Tibial artery (tissue), 4 donors: ENCODE measurements around the gene PEX14.

ENCODE experiments used
- DNase-seq, 2 donors: peaks; one replicate each; pipeline ENCODE4 v3.0.0-alpha.2; 2019
- H3K27ac ChIP-seq, 2 donors: fragments of 200-600 bp; sonication (generic) in 1 of 2; 1 replicate in 1 of 2; 2 replicates in 1 of 2; pipeline ENCODE4 v1.5.1; 2018 to 2019; ENCODE audit warnings: mild to moderate bottlenecking in 1 of 2
- H3K27me3 ChIP-seq, 2 donors: fragments of 200-600 bp; sonication (generic) in 1 of 2; one replicate each; pipeline versions ENCODE4 v1.5.1 to v1.6.0; 2016 to 2019
- H3K36me3 ChIP-seq, 3 donors: fragments of 200-600 bp; sonication (generic) in 2 of 3; one replicate each; pipeline ENCODE4 v1.5.1; 2016 to 2019; ENCODE audit warnings: mild to moderate bottlenecking in 2 of 3
- H3K4me1 ChIP-seq, 4 donors: fragments of 200-600 bp; sonication (generic) in 2 of 4; 1 replicate in 3 of 4; 2 replicates in 1 of 4; pipeline ENCODE4 v1.5.1; 2016 to 2019
- H3K4me3 ChIP-seq, 2 donors: fragments of 200-600 bp; sonication (generic) in 1 of 2; 1 replicate in 1 of 2; 2 replicates in 1 of 2; pipeline ENCODE4 v1.5.1; 2018 to 2019; ENCODE audit warnings: mild to moderate bottlenecking in 2 of 2
- H3K9me3 ChIP-seq, 3 donors: fragments of 200-600 bp; sonication (generic) in 1 of 3; one replicate each; pipeline ENCODE4 v1.5.1; 2016 to 2019
- intact Hi-C: fragments of 100-400 bp; cut with DNase I; formaldehyde crosslinking; loops from one replicate; pipeline ENCODE4 v1.15.0; 2023; ENCODE audit warnings: low total_unique reads
- TF ChIP-seq, protein P1 (sequence below), 2 experiments: fragments of 200-600 bp in 1 of 2; fragments of 450-650 bp in 1 of 2; IDR thresholded peaks; one replicate each; pipeline ENCODE4 v1.5.1; 2017 to 2019; ENCODE audit warnings: antibody characterized with exemption in 2 of 2, mild to moderate bottlenecking in 1 of 2, moderate library complexity in 1 of 2

Gene PEX14

DNA sequence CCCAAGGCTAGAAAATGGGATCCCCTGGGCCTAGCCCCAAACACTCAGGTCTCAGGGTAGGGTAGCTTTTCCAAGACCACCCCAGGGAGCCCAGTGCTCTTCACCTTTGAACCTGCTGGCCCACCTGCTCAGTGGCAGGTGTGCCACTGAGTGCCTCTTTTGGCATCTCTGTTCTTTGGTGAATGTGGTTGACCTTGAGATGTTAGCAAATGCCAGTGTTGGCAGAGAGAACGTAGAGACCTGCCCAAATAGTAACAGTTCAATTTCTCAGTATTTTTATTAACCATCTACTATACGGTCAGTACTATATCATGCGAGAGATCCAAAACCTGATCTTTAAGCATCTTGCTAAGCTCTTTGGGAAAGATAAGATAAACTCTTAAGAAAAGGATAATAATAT, 128.2 kb downstream of the PEX14 start:
- TF ChIP-seq, protein P1, sequence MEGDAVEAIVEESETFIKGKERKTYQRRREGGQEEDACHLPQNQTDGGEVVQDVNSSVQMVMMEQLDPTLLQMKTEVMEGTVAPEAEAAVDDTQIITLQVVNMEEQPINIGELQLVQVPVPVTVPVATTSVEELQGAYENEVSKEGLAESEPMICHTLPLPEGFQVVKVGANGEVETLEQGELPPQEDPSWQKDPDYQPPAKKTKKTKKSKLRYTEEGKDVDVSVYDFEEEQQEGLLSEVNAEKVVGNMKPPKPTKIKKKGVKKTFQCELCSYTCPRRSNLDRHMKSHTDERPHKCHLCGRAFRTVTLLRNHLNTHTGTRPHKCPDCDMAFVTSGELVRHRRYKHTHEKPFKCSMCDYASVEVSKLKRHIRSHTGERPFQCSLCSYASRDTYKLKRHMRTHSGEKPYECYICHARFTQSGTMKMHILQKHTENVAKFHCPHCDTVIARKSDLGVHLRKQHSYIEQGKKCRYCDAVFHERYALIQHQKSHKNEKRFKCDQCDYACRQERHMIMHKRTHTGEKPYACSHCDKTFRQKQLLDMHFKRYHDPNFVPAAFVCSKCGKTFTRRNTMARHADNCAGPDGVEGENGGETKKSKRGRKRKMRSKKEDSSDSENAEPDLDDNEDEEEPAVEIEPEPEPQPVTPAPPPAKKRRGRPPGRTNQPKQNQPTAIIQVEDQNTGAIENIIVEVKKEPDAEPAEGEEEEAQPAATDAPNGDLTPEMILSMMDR (IDR thresholded peaks at IDR 0.05): no peak
- peaks cover 0 to 13% (median 5%) of the 10 kb centered on the region in 3 donors for H3K36me3 ChIP-seq
- H3K27ac ChIP-seq: no peak overlapping the region
- H3K27me3 ChIP-seq: no peaks in the 10 kb centered on the region
- intact Hi-C loops: no loop called here
- no peaks in the 10 kb centered on the region for H3K9me3 ChIP-seq
- DNase-seq: no peak
- H3K4me1 ChIP-seq: peaks cover 0 to 3% (median 0%) of the 10 kb centered on the region in 4 donors
- no peak overlapping the region for H3K4me3 ChIP-seq

DNA sequence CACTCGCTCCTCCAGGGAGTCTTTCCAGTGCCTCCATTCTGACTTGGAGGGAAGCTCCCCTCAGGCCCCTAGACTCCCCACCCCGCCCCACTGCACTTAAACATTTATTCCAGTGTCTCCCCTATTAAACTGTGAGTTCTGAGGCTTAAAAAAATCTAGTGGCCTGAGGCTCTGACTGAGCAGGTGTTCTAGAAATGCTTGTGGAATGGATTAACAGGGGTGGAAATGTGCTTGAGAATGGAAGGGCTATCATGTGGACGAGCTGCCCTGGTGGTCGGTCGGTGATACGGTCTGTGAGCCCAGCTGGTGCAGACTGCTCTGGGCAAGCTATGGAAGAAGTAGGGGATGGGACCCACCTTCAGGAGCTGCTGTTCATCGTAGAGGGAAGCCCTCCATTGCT, 130.2 kb downstream of the PEX14 start:
- H3K36me3 ChIP-seq: peaks cover 0 to 5% (median 5%) of the 10 kb centered on the region in 3 donors
- no peaks in the 10 kb centered on the region for H3K4me1 ChIP-seq
- H3K27me3 ChIP-seq: no peaks in the 10 kb centered on the region
- no peak overlapping the region for H3K27ac ChIP-seq
- intact Hi-C loops: no loop called here
- H3K4me3 ChIP-seq: no peak overlapping the region
- H3K9me3 ChIP-seq: no peaks in the 10 kb centered on the region
- no peak for DNase-seq
- TF ChIP-seq, protein P1 (IDR thresholded peaks at IDR 0.05): no peak

DNA sequence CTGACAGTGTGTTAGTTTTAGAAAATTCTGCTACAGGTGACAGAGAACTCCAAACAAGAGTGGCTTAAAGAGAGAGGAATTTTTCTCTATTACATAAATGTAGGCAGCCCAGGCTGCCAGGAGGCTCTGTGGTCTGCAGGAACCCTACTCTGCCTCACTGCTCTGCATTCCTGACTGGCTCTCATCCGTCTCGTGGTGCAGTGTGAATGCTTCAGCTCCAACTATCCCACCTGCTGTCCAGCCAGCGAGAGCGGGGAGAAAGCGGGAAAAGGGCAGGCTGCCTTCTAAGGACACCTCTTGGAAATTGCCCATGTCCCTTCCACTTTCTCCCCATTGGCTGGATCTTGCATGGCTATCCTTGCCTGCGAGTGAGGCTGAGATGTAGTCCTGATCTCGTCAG, 131.3 kb downstream of the PEX14 start:
- intact Hi-C loops: no loop called here
- TF ChIP-seq, protein P1 (IDR thresholded peaks at IDR 0.05): no peak
- no peaks in the 10 kb centered on the region for H3K4me1 ChIP-seq
- no peaks in the 10 kb centered on the region for H3K27me3 ChIP-seq
- no peak for DNase-seq
- H3K4me3 ChIP-seq: no peak overlapping the region
- no peaks in the 10 kb centered on the region for H3K9me3 ChIP-seq
- H3K36me3 ChIP-seq: peaks cover 0 to 5% (median 0%) of the 10 kb centered on the region in 3 donors
- no peak overlapping the region for H3K27ac ChIP-seq

DNA sequence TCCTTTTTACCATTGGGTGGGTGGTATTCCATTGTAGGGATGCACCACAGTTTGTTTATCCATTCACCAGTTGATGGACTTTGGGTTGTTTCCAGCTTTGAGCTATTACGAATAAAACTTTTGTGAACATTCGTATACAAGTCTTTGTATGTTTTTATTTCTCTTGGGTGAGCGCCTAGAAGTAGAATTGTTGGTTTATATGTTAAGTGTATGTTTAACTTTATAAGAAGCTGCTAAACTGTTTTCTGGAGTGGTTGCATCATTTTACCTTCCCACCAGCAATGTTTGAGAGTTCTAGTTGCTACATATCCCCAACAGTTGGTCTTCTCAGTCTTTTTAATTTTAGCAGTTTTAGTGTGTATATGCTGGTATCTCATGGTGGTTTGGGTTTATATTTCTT, 132.5 kb downstream of the PEX14 start:
- intact Hi-C loops: no loop called here
- Histone ChIP-seq H3K36me3 (no peaks in the 10 kb centered on the region), H3K27ac (no peak overlapping the region), H3K4me1 (no peaks in the 10 kb centered on the region), H3K4me3 (no peak overlapping the region), H3K9me3 (no peaks in the 10 kb centered on the region), H3K27me3 (no peaks in the 10 kb centered on the region)
- TF ChIP-seq, protein P1 (IDR thresholded peaks at IDR 0.05): no peak
- no peak for DNase-seq

DNA sequence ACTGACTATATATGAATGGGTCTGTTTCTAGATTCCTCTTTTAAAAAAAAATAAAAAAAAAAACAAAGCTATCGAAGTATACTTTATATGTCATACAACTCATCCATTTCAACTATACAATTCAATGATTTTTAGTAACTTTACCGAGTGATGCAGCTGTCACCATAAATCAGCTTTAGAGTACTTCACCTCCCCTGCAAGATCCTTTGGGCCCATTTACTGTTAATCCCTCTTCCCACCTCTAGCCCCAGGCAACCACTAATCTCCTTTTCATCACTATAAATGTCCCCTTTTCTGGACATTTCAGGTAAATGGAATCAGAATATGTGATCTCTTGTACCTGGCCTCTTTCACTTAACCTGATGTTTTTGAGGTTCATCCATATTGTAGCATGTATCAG, 133.9 kb downstream of the PEX14 start:
- no peak overlapping the region for H3K4me3 ChIP-seq
- no peaks in the 10 kb centered on the region for H3K36me3 ChIP-seq
- no peak for DNase-seq
- no peaks in the 10 kb centered on the region for H3K9me3 ChIP-seq
- no peaks in the 10 kb centered on the region for H3K27me3 ChIP-seq
- H3K27ac ChIP-seq: no peak overlapping the region
- H3K4me1 ChIP-seq: no peaks in the 10 kb centered on the region
- intact Hi-C loops: no loop called here
- TF ChIP-seq, protein P1 (IDR thresholded peaks at IDR 0.05): no peak
